ENCODE results near the gene MAP4K4.

GRCh38 chr2:101736861-101737291 lies 39.4 kb downstream of the MAP4K4 start:
- TF ChIP-seq CTCF (conservative IDR thresholded peaks at IDR 0.05; ENCODE audit: low read length) (no peak), EZH2phosphoT487 (IDR thresholded peaks at IDR 0.05; ENCODE audit: borderline replicate concordance, low read depth, low read length) (no peak)
